Natural killer cell (primary cell): Measurements from ENCODE around the gene KSR1. TPM values are rescaled to one million over a fixed set of nuclear protein-coding genes. Genes with fewer than 3 reads are reported as not detected.

Source experiments
- ATAC-seq, 3 donors: fragments of 150-1000 bp in 2 of 3; fragments of 200-7000 bp in 1 of 3; cut with Tn5 transposase; 1 replicate in 1 of 3; 2 replicates in 2 of 3; pipeline ENCODE4 v1.10.0; 2021; ENCODE audit warnings: mild to moderate bottlenecking in 2 of 3, moderate library complexity in 2 of 3
- DNase-seq, 2 donors: peaks; one replicate each; pipeline versions ENCODE4 v3.0.0 to v3.0.0-alpha.2; 2013 to 2021; ENCODE audit warnings: mixed read lengths in 1 of 2
- H3K27ac ChIP-seq: one replicate; pipeline ENCODE4 v1.5.1; 2013; ENCODE audit warnings: mild to moderate bottlenecking, low read length
- H3K27me3 ChIP-seq: one replicate; pipeline ENCODE4 v1.6.1; 2013; ENCODE audit warnings: low read length; ENCODE audit not compliant: control insufficient read depth, insufficient read depth
- H3K36me3 ChIP-seq: one replicate; pipeline ENCODE4 v1.6.1; 2013; ENCODE audit warnings: low read length; ENCODE audit not compliant: control insufficient read depth, insufficient read depth
- H3K4me1 ChIP-seq: one replicate; pipeline ENCODE4 v1.6.1; 2013; ENCODE audit warnings: low read length; ENCODE audit not compliant: control insufficient read depth, insufficient read depth
- H3K4me3 ChIP-seq: one replicate; pipeline ENCODE4 v1.5.1; 2013; ENCODE audit warnings: low read length
- H3K9me3 ChIP-seq: one replicate; pipeline ENCODE4 v1.6.1; 2013; ENCODE audit warnings: low read length; ENCODE audit not compliant: control insufficient read depth, insufficient read depth
- H3K27ac Mint-ChIP-seq, 2 donors: one replicate each; pipeline ENCODE4 v1.8.0; 2022; ENCODE audit warnings: mild to moderate bottlenecking in 2 of 2, mixed read lengths in 2 of 2, moderate library complexity in 1 of 2
- H3K27me3 Mint-ChIP-seq, 2 donors: one replicate each; pipeline ENCODE4 v1.8.0; 2022; ENCODE audit warnings: low read depth in 2 of 2, mixed read lengths in 2 of 2
- H3K36me3 Mint-ChIP-seq: one replicate; pipeline ENCODE4 v1.8.0; 2022; ENCODE audit warnings: mixed read lengths
- H3K4me1 Mint-ChIP-seq, 2 donors: one replicate each; pipeline ENCODE4 v1.8.0; 2022; ENCODE audit warnings: mixed read lengths in 2 of 2
- H3K4me3 Mint-ChIP-seq: one replicate; pipeline ENCODE4 v1.8.0; 2022; ENCODE audit warnings: mild to moderate bottlenecking, moderate library complexity, mixed read lengths
- H3K9me3 Mint-ChIP-seq, 2 donors: one replicate each; pipeline ENCODE4 v1.8.0; 2022; ENCODE audit warnings: mixed read lengths in 2 of 2
- CTCF ChIP-seq: fragments of 200-600 bp; IDR thresholded peaks from one replicate; pipeline ENCODE4 v1.8.0; 2022; ENCODE audit warnings: antibody characterized with exemption
- WGBS: methylation state at CpG from one replicate; pipeline ENCODE4 v1.1.7; 2013; ENCODE audit warnings: missing lambda C conversion rate; ENCODE audit not compliant: insufficient coverage; 5-methylcytosine and 5-hydroxymethylcytosine counted together
- intact Hi-C: fragments of 100-400 bp; cut with micrococcal nuclease; formaldehyde crosslinking; loops from one replicate; pipeline ENCODE4 v1.14.2; 2022
- total RNA-seq, 4 donors: library from RNA; stranded (reverse); fragments of 120-200 nt in 1 of 4; gene quantifications; one replicate each; pipeline versions ENCODE4 v1.2.3 to v1.2.4, GENCODE V29; 2013 to 2022

The KSR1 gene
- total RNA-seq, 3 donors from 2014 or later (not counting 1 experiment from before 2014, with no cell fraction given): 46.4 to 63.1 (median 59.2) TPM

GRCh38 chr17:27621942-27622559 is 165.8 kb downstream of the KSR1 start:
- TF ChIP-seq CTCF: no peak
- H3K9me3 ChIP-seq: no peaks in the 10 kb centered on the region
- ATAC-seq (no peak), DNase-seq (no peak)
- intact Hi-C loops: no loop called here
- Mint-ChIP-seq H3K4me1 (no peaks in the 10 kb centered on the region), H3K9me3 (no peaks in the 10 kb centered on the region), H3K27ac (no peak overlapping the region), H3K36me3 (no peaks in the 10 kb centered on the region), H3K27me3 (no peaks in the 10 kb centered on the region), H3K4me3 (no peak overlapping the region)
- 91% methylated on average over 9 of the region's 10 CpGs for WGBS
- peaks cover 52% of the 10 kb centered on the region for H3K36me3 ChIP-seq
- no peak overlapping the region for H3K27ac ChIP-seq
- no peaks in the 10 kb centered on the region for H3K4me1 ChIP-seq
- no peaks in the 10 kb centered on the region for H3K27me3 ChIP-seq
- H3K4me3 ChIP-seq: no peak overlapping the region

- H3K9me3 ChIP-seq: no peaks in the 10 kb centered on the region
- no peak overlapping the region for H3K4me3 ChIP-seq
- Mint-ChIP-seq H3K27me3 (no peaks in the 10 kb centered on the region), H3K36me3 (no peaks in the 10 kb centered on the region), H3K27ac (no peak overlapping the region), H3K4me3 (no peak overlapping the region), H3K4me1 (no peaks in the 10 kb centered on the region), H3K9me3 (no peaks in the 10 kb centered on the region)
- DNase-seq: no peak
- TF ChIP-seq CTCF: no peak
- WGBS: 82% methylated on average over 4 of the region's 4 CpGs
- no peaks in the 10 kb centered on the region for H3K27me3 ChIP-seq
- no peak overlapping the region for H3K27ac ChIP-seq
- H3K4me1 ChIP-seq: no peaks in the 10 kb centered on the region
- no peak for ATAC-seq
- intact Hi-C loops: no loop called here
- H3K36me3 ChIP-seq: peaks cover 45% of the 10 kb centered on the region
Measured at GRCh38 chr17:27622986-27623385, 166.7 kb downstream of the KSR1 start.

- no peaks in the 10 kb centered on the region for H3K4me1 Mint-ChIP-seq
- H3K36me3 ChIP-seq: peaks cover 39% of the 10 kb centered on the region
Measured at GRCh38 chr17:27623614-27624013, 167.4 kb downstream of the KSR1 start.

More at GRCh38 chr17:27623614-27624013, 167.4 kb downstream of the KSR1 start:
- Mint-ChIP-seq H3K27me3 (no peaks in the 10 kb centered on the region), H3K27ac (no peak overlapping the region), H3K9me3 (no peaks in the 10 kb centered on the region), H3K36me3 (no peaks in the 10 kb centered on the region), H3K4me3 (no peak overlapping the region)
- Histone ChIP-seq H3K27me3 (no peaks in the 10 kb centered on the region), H3K27ac (no peak overlapping the region), H3K4me3 (no peak overlapping the region), H3K4me1 (no peaks in the 10 kb centered on the region), H3K9me3 (no peaks in the 10 kb centered on the region)
- no peak for DNase-seq
- intact Hi-C loops: no loop called here
- no peak for TF ChIP-seq CTCF
- WGBS: 94% methylated on average over 6 of the region's 6 CpGs
- no peak for ATAC-seq
